Aorta (tissue), 5 donors: ENCODE measurements around the gene TBL2. TPM values are rescaled to one million over a fixed set of nuclear protein-coding genes. Genes with fewer than 3 reads are reported as not detected.
A peak's percentile ranks its signal among the peaks of the same experiment; 100 is the strongest.

ENCODE experiments used
- ATAC-seq: fragments of 200-7000 bp; cut with Tn5 transposase; one replicate; pipeline ENCODE4 v1.9.1; 2022; ENCODE audit warnings: moderate library complexity; ENCODE audit not compliant: low FRiP score
- DNase-seq, 2 donors: peaks; one replicate each; pipeline ENCODE4 v3.0.0-alpha.2; 2020
- H3K27ac ChIP-seq, 2 donors: one replicate each; pipeline ENCODE4 v1.5.1; 2013; ENCODE audit warnings: low read length in 2 of 2, mild to moderate bottlenecking in 2 of 2, moderate library complexity in 2 of 2, control low read depth in 1 of 2, inconsistent platforms in 1 of 2, low read depth in 1 of 2
- H3K27me3 ChIP-seq, 2 donors: one replicate each; pipeline ENCODE4 v1.6.1; 2013; ENCODE audit warnings: control low read depth in 1 of 2, low read length in 1 of 2, mild to moderate bottlenecking in 1 of 2, moderate library complexity in 1 of 2; ENCODE audit not compliant: insufficient read depth in 2 of 2, control insufficient read depth in 1 of 2
- H3K36me3 ChIP-seq, 2 donors: one replicate each; pipeline ENCODE4 v1.6.1; 2013; ENCODE audit warnings: control low read depth in 1 of 2, low read length in 1 of 2, mild to moderate bottlenecking in 1 of 2; ENCODE audit not compliant: insufficient read depth in 2 of 2, control insufficient read depth in 1 of 2
- H3K4me1 ChIP-seq, 2 donors: one replicate each; pipeline ENCODE4 v1.6.1; 2013; ENCODE audit warnings: low read length in 2 of 2, control low read depth in 1 of 2, mild to moderate bottlenecking in 1 of 2, moderate library complexity in 1 of 2; ENCODE audit not compliant: insufficient read depth in 2 of 2, control insufficient read depth in 1 of 2
- H3K4me3 ChIP-seq, 2 donors: one replicate each; pipeline ENCODE4 v1.5.1; 2013; ENCODE audit warnings: low read length in 2 of 2, control low read depth in 1 of 2, mild to moderate bottlenecking in 1 of 2
- H3K9me3 ChIP-seq: one replicate; pipeline ENCODE4 v1.6.1; 2013; ENCODE audit warnings: mild to moderate bottlenecking, low read length; ENCODE audit not compliant: control insufficient read depth
- WGBS, 2 donors: extraction: QIAGEN DNeasy Blood & Tissue Kit; methylation state at CpG; one replicate each; pipeline ENCODE4 v1.1.7; 2013; 5-methylcytosine and 5-hydroxymethylcytosine counted together
- intact Hi-C, 2 donors: fragments of 100-400 bp; cut with DNase I; formaldehyde crosslinking; loops; one replicate each; pipeline versions ENCODE4 v1.14.2 to v1.15.0; 2022
- polyA plus RNA-seq, 2 donors: library from polyadenylated mRNA; stranded (reverse); fragments of 200-250 nt; gene quantifications; one replicate each; pipeline ENCODE4 v1.2.3, GENCODE V29; 2013
- total RNA-seq, 2 donors: library from RNA; stranded (reverse); fragmentation: NEBNext Ultra II Directional; extraction: Animal tissue kit (Norgen Biotek cat#: 25700); gene quantifications; one replicate each; pipeline ENCODE4 v1.2.1, GENCODE V29; 2021
- donor health status: healthy with polysubstance abuse.
- donor health status: Bipolar disorder and iron deficiency.
- donor health status: DM: no; HTN: no; CAD: no.
- donor health status: DM: no; HTN: no; CAD: no.
- donor health status: DM: yes; HTN: yes; CAD: no.

Gene TBL2
- total and polyA plus RNA-seq, 4 donors: 17.7 to 27.7 (median 24.6) TPM

DNA sequence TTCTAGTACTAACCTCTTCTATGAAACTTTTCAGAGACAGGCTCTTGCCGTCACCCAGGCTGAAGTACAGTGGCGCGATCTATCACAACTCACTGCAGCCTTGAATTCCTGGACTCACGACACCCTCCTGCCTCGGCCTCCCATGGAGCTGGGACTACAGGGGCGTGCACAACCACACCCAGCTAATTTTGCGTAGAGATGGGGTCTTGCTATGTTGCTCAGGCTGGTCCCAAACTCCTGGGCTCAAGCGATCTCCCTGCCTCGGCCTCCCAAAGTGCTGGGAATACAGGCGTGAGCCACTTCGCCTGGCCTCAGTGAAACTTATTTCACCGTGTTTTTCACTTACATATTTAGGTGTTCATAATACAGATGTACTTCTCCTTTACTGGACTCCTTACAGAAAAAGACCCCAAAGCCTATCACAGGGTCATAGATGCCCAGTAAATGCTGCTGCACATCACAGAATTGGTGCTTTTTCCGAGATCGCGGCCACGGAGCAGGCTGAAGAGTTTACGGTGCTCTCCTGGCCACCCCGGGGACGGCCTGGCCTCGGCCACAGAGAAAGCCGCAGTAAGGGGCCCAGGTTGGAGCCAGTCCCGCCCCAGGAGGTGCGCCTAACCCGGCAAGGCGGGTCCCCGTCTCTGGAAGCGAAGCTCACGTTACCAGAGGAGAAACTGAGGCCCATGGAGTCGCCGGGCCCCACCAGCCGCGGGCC, 595 bp downstream of the TBL2 start:
- 6 to 7% methylated on average over 32 of the region's 32 CpGs for WGBS, 2 donors
- H3K4me3 ChIP-seq: peak overlapping the region; percentile 38 to 85
- ATAC-seq: peak; percentile 24
- H3K9me3 ChIP-seq: no peaks in the 10 kb centered on the region
- H3K36me3 ChIP-seq: peaks cover 0 to 4% of the 10 kb centered on the region in 2 donors
- H3K27ac ChIP-seq: peak overlapping the region in 1 of 2 donors; percentile 48
- DNase-seq: peak in 1 of 2 donors; percentile 38
- intact Hi-C loops: loop anchor here in 1 of 2 donors (2.0 kb wide), 1 partner anchor 55 kb away; the partner anchor contains the start of gene BAZ1B
- no peaks in the 10 kb centered on the region for H3K4me1 ChIP-seq
- H3K27me3 ChIP-seq: no peaks in the 10 kb centered on the region

- no peaks in the 10 kb centered on the region for H3K9me3 ChIP-seq
- H3K27me3 ChIP-seq: no peaks in the 10 kb centered on the region
- H3K4me1 ChIP-seq: no peaks in the 10 kb centered on the region
- intact Hi-C loops: no loop called here
- no peak overlapping the region for H3K27ac ChIP-seq
- peak in 1 of 2 donors; percentile 44 for DNase-seq
- peaks cover 0 to 9% of the 10 kb centered on the region in 2 donors for H3K36me3 ChIP-seq
- no peak for ATAC-seq
- no peak overlapping the region for H3K4me3 ChIP-seq
- WGBS, 2 donors: 96 to 97% methylated on average over 11 of the region's 11 CpGs
Observed at GRCh38 chr7:73573791-73574190, 4.6 kb downstream of the TBL2 start.

DNA sequence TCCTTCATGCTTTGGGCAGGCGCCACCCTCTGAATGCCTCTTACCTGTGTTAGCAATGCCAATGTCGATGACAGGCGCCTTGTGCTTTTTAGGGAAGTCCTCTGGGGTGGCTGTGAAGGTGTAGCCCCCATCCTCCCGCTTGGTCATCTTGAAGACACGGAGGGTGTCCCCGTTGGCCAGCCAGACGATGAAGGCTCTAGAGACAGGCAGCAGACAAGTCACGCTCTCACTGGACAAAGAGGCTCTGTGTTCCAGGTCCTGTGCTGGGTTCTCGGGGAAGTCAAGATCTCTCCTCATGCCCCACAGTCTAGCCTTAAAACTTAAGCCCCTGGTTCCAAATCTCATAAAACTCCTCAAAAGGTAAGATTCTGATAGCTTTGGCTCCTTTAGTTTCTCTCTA, 5.1 kb downstream of the TBL2 start:
- ATAC-seq: no peak
- intact Hi-C loops: no loop called here
- H3K27ac ChIP-seq: no peak overlapping the region
- 92 to 93% methylated on average over 9 of the region's 9 CpGs for WGBS, 2 donors
- peaks cover 0 to 9% of the 10 kb centered on the region in 2 donors for H3K36me3 ChIP-seq
- no peaks in the 10 kb centered on the region for H3K27me3 ChIP-seq
- no peak overlapping the region for H3K4me3 ChIP-seq
- H3K9me3 ChIP-seq: no peaks in the 10 kb centered on the region
- H3K4me1 ChIP-seq: no peaks in the 10 kb centered on the region
- DNase-seq: peak; percentile 14 to 31

- ATAC-seq (no peak), DNase-seq (peak in 1 of 2 donors; percentile 25)
- intact Hi-C loops: no loop called here
- Histone ChIP-seq H3K27ac (no peak overlapping the region), H3K36me3 (peaks cover 0 to 9% of the 10 kb centered on the region in 2 donors), H3K9me3 (no peaks in the 10 kb centered on the region), H3K27me3 (no peaks in the 10 kb centered on the region), H3K4me1 (no peaks in the 10 kb centered on the region), H3K4me3 (no peak overlapping the region)
- WGBS, 2 donors: 73% methylated on average over 6 of the region's 6 CpGs
Observed at GRCh38 chr7:73572767-73573186, 5.6 kb downstream of the TBL2 start.

DNA sequence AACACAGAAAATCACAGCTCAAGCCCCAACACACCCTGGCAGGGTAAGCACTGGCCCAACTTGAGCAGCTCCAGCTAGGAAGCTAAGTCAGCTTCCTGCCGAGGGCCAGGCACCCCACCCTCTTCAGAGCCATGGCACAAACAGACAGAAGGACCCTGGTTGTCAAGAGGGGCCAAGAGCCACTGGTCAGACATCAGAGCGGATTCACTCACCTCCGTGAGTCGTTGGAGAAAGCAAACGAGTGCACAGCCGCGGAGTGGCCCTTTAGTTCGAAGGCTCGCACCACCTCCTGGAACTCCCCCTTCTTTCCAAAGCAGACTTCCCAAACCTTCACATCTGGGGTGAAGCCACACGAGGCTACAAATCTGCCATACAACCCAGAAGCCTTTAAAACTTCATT, 7.4 kb downstream of the TBL2 start:
- H3K27ac ChIP-seq: no peak overlapping the region
- no peak overlapping the region for H3K4me3 ChIP-seq
- H3K27me3 ChIP-seq: no peaks in the 10 kb centered on the region
- no peaks in the 10 kb centered on the region for H3K9me3 ChIP-seq
- peak in 1 of 2 donors; percentile 33 for DNase-seq
- no peaks in the 10 kb centered on the region for H3K4me1 ChIP-seq
- WGBS, 2 donors: 91 to 92% methylated on average over 10 of the region's 10 CpGs
- no peak for ATAC-seq
- intact Hi-C loops: no loop called here
- peaks cover 0 to 9% of the 10 kb centered on the region in 2 donors for H3K36me3 ChIP-seq

DNA sequence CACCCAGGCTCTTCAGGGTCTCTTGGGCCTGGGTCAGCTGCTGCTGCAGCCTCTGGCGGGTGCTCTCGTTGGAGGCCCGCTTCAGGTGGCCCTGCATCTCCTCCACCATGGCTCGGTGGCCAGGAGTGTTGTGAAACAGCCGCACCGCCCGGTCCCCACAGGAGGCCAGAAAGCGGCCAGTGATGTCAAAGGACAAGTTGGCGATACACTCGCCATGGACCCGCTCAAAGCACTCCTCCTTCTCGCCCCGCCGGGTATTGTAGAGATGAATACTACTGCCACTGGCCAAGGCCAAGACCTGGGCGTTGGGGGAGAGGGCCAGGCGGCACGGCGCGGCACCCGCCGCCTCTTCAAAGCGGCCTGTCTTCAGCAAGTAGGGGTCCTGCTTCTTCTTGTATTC, 7.9 kb downstream of the TBL2 start:
- no peaks in the 10 kb centered on the region for H3K9me3 ChIP-seq
- H3K27ac ChIP-seq: no peak overlapping the region
- peaks cover 0 to 9% of the 10 kb centered on the region in 2 donors for H3K36me3 ChIP-seq
- no peak overlapping the region for H3K4me3 ChIP-seq
- no peaks in the 10 kb centered on the region for H3K4me1 ChIP-seq
- intact Hi-C loops: no loop called here
- WGBS, 2 donors: 95% methylated on average over 22 of the region's 22 CpGs
- ATAC-seq: no peak
- H3K27me3 ChIP-seq: no peaks in the 10 kb centered on the region
- peak in 1 of 2 donors; percentile 43 for DNase-seq

DNA sequence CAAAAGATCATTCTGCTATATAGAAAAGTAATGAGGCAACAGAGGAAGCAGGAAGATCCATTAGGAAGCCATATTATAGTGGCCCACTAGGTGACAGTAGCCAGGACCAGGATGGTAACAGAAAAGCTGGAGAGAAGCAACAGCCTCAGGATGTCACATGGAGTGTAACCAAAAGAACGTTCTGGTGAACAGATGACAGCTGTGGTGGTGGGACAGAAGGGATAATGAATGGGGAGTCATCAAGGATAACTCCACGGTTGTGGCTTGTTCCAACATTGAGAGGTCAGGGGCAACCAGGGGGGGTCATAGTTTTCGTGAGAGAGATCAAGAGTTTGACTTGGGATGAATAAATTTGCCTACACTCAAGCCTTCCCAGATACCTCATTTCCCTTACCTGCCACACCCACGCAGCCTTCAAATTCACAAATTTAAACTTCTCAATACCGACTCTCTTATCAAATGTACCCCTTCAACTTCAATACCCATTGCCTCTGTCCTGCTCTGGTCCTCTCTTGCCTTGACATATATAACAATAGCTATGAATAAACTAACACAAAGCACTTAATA, 9.3 kb downstream of the TBL2 start:
- DNase-seq: no peak
- no peaks in the 10 kb centered on the region for H3K9me3 ChIP-seq
- ATAC-seq: no peak
- no peak overlapping the region for H3K4me3 ChIP-seq
- peaks cover 0 to 9% of the 10 kb centered on the region in 2 donors for H3K36me3 ChIP-seq
- H3K4me1 ChIP-seq: no peaks in the 10 kb centered on the region
- no peaks in the 10 kb centered on the region for H3K27me3 ChIP-seq
- intact Hi-C loops: no loop called here
- no peak overlapping the region for H3K27ac ChIP-seq
- WGBS, 2 donors: 70 to 72% methylated on average over 5 of the region's 5 CpGs

DNA sequence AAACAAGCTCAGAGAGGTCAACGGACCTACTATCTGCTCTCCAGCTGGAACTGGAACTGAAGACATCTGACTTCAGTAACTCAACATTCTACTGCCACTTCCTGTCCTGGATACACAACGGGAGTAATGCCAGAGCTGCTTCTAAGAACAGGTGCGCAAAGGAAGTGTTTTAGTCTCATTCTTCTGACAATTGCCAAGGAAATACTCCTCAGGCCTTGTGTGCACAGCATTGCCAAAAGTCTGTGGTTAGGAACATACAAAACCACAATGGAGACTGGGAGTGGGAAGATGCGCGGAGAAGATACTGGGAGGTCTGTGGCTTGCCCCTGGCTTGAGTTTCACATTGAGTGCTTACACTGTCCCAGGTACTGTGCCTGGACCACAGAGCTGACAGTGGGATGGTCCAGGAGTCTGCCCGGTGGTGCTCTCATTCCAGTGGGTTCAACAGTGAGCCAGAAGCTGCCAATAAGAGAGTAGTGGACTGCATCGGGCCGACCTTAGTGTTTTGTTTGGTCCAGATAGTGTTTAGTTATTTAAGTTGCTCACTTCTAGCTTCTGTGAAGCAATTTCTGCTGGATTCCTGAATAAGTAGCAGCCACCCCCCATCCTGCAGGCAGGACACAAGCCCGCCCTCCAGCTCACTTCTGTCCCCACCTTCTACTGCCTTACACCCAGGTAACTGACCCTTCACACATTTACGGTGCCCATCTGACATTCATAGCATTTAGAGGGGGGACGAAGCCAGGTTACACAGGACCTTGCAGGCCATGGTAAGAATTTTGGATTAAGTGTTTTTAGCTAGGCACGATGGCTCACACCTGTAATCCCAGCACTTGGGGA, 10.3 kb downstream of the TBL2 start:
- H3K27ac ChIP-seq: no peak overlapping the region
- H3K9me3 ChIP-seq: no peaks in the 10 kb centered on the region
- ATAC-seq (no peak), DNase-seq (peak in 1 of 2 donors; percentile 20)
- H3K4me1 ChIP-seq: no peaks in the 10 kb centered on the region
- peaks cover 0 to 8% of the 10 kb centered on the region in 2 donors for H3K36me3 ChIP-seq
- H3K27me3 ChIP-seq: no peaks in the 10 kb centered on the region
- 68 to 70% methylated on average over 12 of the region's 12 CpGs for WGBS, 2 donors
- intact Hi-C loops: no loop called here
- H3K4me3 ChIP-seq: no peak overlapping the region
